OCI-LY1 (cell line): Measurements from ENCODE around the gene INPP4A.

ENCODE experiments used
- CTCF ChIP-seq: fragments of 200-600 bp; sonication (generic), shearing (Covaris generic); IDR thresholded peaks from 2 replicates; pipeline ENCODE4 v1.5.1; 2017; ENCODE audit warnings: mild to moderate bottlenecking, antibody characterized with exemption, low read length, moderate library complexity, mixed read lengths
- EZH2 ChIP-seq: fragments of 200-600 bp; sonication (generic), shearing (Covaris generic); IDR thresholded peaks from 2 replicates; pipeline ENCODE4 v1.8.0; 2017; ENCODE audit warnings: borderline replicate concordance, mixed run types, mild to moderate bottlenecking, antibody characterized with exemption, low read length, moderate library complexity, mixed read lengths

- TF ChIP-seq CTCF = no peak
- TF ChIP-seq EZH2 = no peak
These were observed 101.5 kb downstream of the INPP4A start for GRCh38 chr2:98546186-98546585.
